CD4-positive, CD25-positive, alpha-beta regulatory T cell (primary cell): ENCODE data around the gene MPP2. TPM values are rescaled to one million over a fixed set of nuclear protein-coding genes. Genes with fewer than 3 reads are reported as not detected.
A peak's percentile ranks its signal among the peaks of the same experiment; 100 is the strongest.
"Not testable (repeated sequence)": the region's sequence is repeated elsewhere in the genome, so short reads cannot be mapped to it uniquely, and the experiment has no call there.

Experiments used
- ATAC-seq, 2 donors: fragments of 150-1000 bp; cut with Tn5 transposase; one replicate each; pipeline ENCODE4 v1.10.0; 2021; ENCODE audit warnings: low read depth in 2 of 2, moderate number of reproducible peaks in 2 of 2, moderate library complexity in 1 of 2
- DNase-seq, 3 donors: peaks; one replicate each; pipeline versions ENCODE4 v3.0.0 to v3.0.0-alpha.2; 2012 to 2022; ENCODE audit warnings: mixed read lengths in 1 of 3
- H3K27ac ChIP-seq: one replicate; pipeline ENCODE4 v1.7.0; 2013; ENCODE audit warnings: mild to moderate bottlenecking, low read length; ENCODE audit not compliant: insufficient read depth, poor library complexity, severe bottlenecking
- H3K27me3 ChIP-seq: one replicate; pipeline ENCODE4 v1.7.0; 2013; ENCODE audit warnings: low read length; ENCODE audit not compliant: control insufficient read depth, insufficient read depth
- H3K36me3 ChIP-seq: one replicate; pipeline ENCODE4 v1.7.0; 2013; ENCODE audit warnings: mild to moderate bottlenecking, low read length, moderate library complexity; ENCODE audit not compliant: control insufficient read depth, insufficient read depth
- H3K4me1 ChIP-seq: 2 replicates; pipeline ENCODE4 v1.7.0; 2013; ENCODE audit warnings: mild to moderate bottlenecking, low read length; ENCODE audit not compliant: insufficient read depth, control insufficient read depth, poor library complexity, severe bottlenecking
- H3K4me3 ChIP-seq: one replicate; pipeline ENCODE4 v1.7.0; 2013; ENCODE audit warnings: low read depth, mild to moderate bottlenecking, low read length, moderate library complexity
- H3K9me3 ChIP-seq, 2 experiments: 1 replicate in 1 of 2; 2 replicates in 1 of 2; pipeline ENCODE4 v1.7.0; 2013; ENCODE audit warnings: low read length in 2 of 2, mild to moderate bottlenecking in 1 of 2, moderate library complexity in 1 of 2; ENCODE audit not compliant: control insufficient read depth in 2 of 2
- H3K27ac Mint-ChIP-seq, 3 donors: one replicate each; pipeline ENCODE4 v1.8.0; 2020 to 2022; ENCODE audit warnings: mild to moderate bottlenecking in 3 of 3, mixed read lengths in 3 of 3, moderate library complexity in 2 of 3
- H3K27me3 Mint-ChIP-seq: one replicate; pipeline ENCODE4 v1.8.0; 2022; ENCODE audit warnings: mild to moderate bottlenecking, mixed read lengths
- H3K36me3 Mint-ChIP-seq: one replicate; pipeline ENCODE4 v1.8.0; 2020; ENCODE audit warnings: mixed read lengths
- H3K4me1 Mint-ChIP-seq, 4 donors: one replicate each; pipeline ENCODE4 v1.8.0; 2020 to 2022; ENCODE audit warnings: mixed read lengths in 4 of 4, mild to moderate bottlenecking in 1 of 4
- H3K4me3 Mint-ChIP-seq, 4 donors: one replicate each; pipeline ENCODE4 v1.8.0; 2020 to 2022; ENCODE audit warnings: mild to moderate bottlenecking in 4 of 4, mixed read lengths in 4 of 4, moderate library complexity in 3 of 4
- H3K9me3 Mint-ChIP-seq, 7 donors: one replicate each; pipeline ENCODE4 v1.8.0; 2020 to 2022; ENCODE audit warnings: mixed read lengths in 7 of 7, mild to moderate bottlenecking in 3 of 7, moderate library complexity in 2 of 7
- polyA plus RNA-seq, 4 donors: library from polyadenylated mRNA; unstranded; fragments of 300-500 nt; fragmentation: Illumina TruSeq; gene quantifications; one replicate each; pipeline ENCODE4 v1.2.3, GENCODE V29; 2021
- total RNA-seq: library from RNA; stranded (reverse); gene quantifications from one replicate; pipeline ENCODE4 v1.2.3, GENCODE V29; 2022

Gene MPP2
- total and polyA plus RNA-seq, 5 donors from 2014 or later: 0.47 to 1.6 TPM; not detected in 3

GRCh38 chr17:43846963-43847371, 60.4 kb downstream of the MPP2 start, which contains the start of gene CD300LG:
CD300LG (plus strand) TSS chr17:43847176; CDS start chr17:43847217, 41 bp downstream.
- Mint-ChIP-seq H3K27ac (no peak within 1 kb of the TSS), H3K9me3 (peaks cover 0 to 3% (median 0%) of the 10 kb centered on the region in 7 donors), H3K4me3 (no peak within 1 kb of the TSS), H3K36me3 (no peaks in the 10 kb centered on the region), H3K27me3 (peaks cover 47% of the 10 kb centered on the region), H3K4me1 (no peaks in the 10 kb centered on the region)
- no peaks in the 10 kb centered on the region for H3K36me3 ChIP-seq
- no peaks in the 10 kb centered on the region for H3K4me1 ChIP-seq
- H3K9me3 ChIP-seq: no peaks in the 10 kb centered on the region
- DNase-seq (no peak), ATAC-seq (no peak)
- H3K4me3 ChIP-seq: no peak within 1 kb of the TSS
- no peak within 1 kb of the TSS for H3K27ac ChIP-seq
- peaks cover 2% of the 10 kb centered on the region for H3K27me3 ChIP-seq

DNA sequence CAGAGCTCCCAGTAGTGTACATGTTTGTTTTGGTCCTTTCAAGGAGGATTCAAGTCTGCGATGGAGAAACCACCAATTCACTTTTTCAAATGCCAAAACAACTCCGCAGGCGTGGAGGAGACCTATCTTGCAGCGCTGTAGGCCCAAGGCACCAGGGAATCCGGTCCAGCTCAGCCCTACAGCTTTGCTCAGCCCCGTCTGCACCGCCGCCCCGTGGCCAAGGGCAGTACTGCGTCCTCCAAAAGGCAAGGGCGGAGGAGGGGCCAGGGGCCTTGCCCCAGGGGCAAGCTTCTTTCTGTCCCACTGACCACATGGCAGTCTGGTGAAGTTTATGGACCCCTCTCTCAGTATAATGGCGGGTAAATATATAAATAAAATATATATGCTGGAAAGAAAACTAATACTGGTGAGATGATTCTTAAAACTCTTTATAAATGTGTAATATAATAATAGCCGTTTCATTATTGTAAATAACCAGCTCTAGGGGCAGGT, 61.1 kb downstream of the MPP2 start:
- no peaks in the 10 kb centered on the region for H3K36me3 Mint-ChIP-seq
- H3K4me1 ChIP-seq: no peaks in the 10 kb centered on the region
- DNase-seq (peak; percentile 42 to 61 (median 57)), ATAC-seq (peak; percentile 93 to 96)
- H3K27me3 ChIP-seq: peaks cover 2% of the 10 kb centered on the region
- H3K4me1 Mint-ChIP-seq: no peaks in the 10 kb centered on the region
- H3K4me3 Mint-ChIP-seq: no peak overlapping the region
- no peaks in the 10 kb centered on the region for H3K36me3 ChIP-seq
- peaks cover 46% of the 10 kb centered on the region for H3K27me3 Mint-ChIP-seq
- no peaks in the 10 kb centered on the region for H3K9me3 ChIP-seq
- H3K27ac ChIP-seq: no peak overlapping the region
- no peaks in the 10 kb centered on the region for H3K9me3 Mint-ChIP-seq
- no peak overlapping the region for H3K27ac Mint-ChIP-seq
- no peak overlapping the region for H3K4me3 ChIP-seq

DNA sequence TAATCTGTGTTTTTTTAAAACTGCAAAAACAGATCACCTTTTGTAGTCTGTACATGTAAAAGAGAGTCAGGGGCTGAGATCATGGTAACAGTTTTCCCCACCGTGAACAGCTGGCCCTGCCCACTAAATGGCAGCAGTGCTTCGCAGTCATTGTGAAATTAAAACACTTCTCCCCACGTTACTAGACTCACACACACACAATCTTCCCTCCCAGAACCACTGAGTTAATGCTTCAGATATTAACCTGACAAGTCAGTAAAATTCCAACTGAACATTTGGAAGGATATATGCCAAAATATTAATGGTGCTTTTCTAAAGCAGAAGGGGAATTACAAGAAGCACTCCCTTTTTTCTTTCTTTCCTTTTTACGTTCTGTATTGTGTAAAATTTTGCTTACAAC, 61.6 kb downstream of the MPP2 start:
- DNase-seq (no peak), ATAC-seq (no peak)
- Mint-ChIP-seq H3K4me1 (no peaks in the 10 kb centered on the region), H3K4me3 (no peak overlapping the region), H3K36me3 (no peaks in the 10 kb centered on the region), H3K27me3 (peaks cover 41% of the 10 kb centered on the region), H3K27ac (no peak overlapping the region), H3K9me3 (no peaks in the 10 kb centered on the region)
- no peak overlapping the region for H3K4me3 ChIP-seq
- no peaks in the 10 kb centered on the region for H3K4me1 ChIP-seq
- H3K27ac ChIP-seq: no peak overlapping the region
- no peaks in the 10 kb centered on the region for H3K9me3 ChIP-seq
- peaks cover 2% of the 10 kb centered on the region for H3K27me3 ChIP-seq
- no peaks in the 10 kb centered on the region for H3K36me3 ChIP-seq

DNA sequence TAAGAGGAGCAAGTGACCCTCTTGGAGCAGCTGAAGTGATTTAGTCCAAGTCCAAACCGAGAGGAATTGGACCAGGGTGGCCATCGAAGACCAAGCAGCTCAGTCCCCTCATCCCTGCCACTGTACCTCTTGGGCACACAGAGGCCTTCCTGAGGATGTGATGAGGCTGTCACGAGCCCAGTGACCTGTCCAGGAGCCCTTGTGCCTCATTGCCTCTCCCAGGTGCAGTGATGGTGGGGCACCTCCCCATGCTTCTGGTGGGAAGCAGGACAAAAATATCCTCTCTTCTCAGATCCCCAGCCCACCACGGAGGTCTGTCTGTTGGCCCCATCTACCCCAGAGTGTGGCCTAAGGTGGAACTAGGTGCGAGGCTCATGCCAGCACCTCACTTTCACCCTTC, 63.1 kb downstream of the MPP2 start:
- no peak overlapping the region for H3K27ac ChIP-seq
- H3K27me3 ChIP-seq: no peaks in the 10 kb centered on the region
- H3K36me3 ChIP-seq: no peaks in the 10 kb centered on the region
- Mint-ChIP-seq H3K4me1 (no peaks in the 10 kb centered on the region), H3K9me3 (no peaks in the 10 kb centered on the region), H3K27ac (no peak overlapping the region), H3K27me3 (peaks cover 36% of the 10 kb centered on the region), H3K36me3 (no peaks in the 10 kb centered on the region), H3K4me3 (no peak overlapping the region)
- no peaks in the 10 kb centered on the region for H3K9me3 ChIP-seq
- no peaks in the 10 kb centered on the region for H3K4me1 ChIP-seq
- no peak overlapping the region for H3K4me3 ChIP-seq
- DNase-seq (no peak), ATAC-seq (no peak)

DNA sequence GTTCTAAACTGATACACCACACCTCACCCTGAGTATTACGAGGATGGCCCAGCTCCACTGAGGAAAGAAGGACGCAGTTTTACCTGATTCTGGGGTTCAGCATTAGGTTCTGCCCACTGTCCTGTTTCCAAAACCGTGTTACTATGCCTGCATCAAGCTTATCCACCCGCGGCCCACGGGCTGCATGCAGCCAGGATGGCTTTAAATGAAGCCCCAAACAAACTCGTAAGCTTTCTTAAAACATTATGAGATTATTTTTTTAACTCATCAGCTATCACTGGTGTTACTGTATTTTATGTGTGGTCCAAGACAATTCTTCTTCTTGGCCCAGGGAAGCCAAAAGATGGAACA, 64.4 kb downstream of the MPP2 start:
- Histone ChIP-seq H3K4me1 (no peaks in the 10 kb centered on the region), H3K27ac (no peak overlapping the region), H3K4me3 (no peak overlapping the region), H3K36me3 (no peaks in the 10 kb centered on the region), H3K27me3 (no peaks in the 10 kb centered on the region), H3K9me3 (no peaks in the 10 kb centered on the region)
- Mint-ChIP-seq H3K27me3 (peaks cover 30% of the 10 kb centered on the region), H3K4me3 (no peak overlapping the region), H3K36me3 (no peaks in the 10 kb centered on the region), H3K9me3 (peaks cover 0 to 2% (median 0%) of the 10 kb centered on the region in 7 donors), H3K27ac (no peak overlapping the region), H3K4me1 (no peaks in the 10 kb centered on the region)
- DNase-seq (no peak), ATAC-seq (no peak)

DNA sequence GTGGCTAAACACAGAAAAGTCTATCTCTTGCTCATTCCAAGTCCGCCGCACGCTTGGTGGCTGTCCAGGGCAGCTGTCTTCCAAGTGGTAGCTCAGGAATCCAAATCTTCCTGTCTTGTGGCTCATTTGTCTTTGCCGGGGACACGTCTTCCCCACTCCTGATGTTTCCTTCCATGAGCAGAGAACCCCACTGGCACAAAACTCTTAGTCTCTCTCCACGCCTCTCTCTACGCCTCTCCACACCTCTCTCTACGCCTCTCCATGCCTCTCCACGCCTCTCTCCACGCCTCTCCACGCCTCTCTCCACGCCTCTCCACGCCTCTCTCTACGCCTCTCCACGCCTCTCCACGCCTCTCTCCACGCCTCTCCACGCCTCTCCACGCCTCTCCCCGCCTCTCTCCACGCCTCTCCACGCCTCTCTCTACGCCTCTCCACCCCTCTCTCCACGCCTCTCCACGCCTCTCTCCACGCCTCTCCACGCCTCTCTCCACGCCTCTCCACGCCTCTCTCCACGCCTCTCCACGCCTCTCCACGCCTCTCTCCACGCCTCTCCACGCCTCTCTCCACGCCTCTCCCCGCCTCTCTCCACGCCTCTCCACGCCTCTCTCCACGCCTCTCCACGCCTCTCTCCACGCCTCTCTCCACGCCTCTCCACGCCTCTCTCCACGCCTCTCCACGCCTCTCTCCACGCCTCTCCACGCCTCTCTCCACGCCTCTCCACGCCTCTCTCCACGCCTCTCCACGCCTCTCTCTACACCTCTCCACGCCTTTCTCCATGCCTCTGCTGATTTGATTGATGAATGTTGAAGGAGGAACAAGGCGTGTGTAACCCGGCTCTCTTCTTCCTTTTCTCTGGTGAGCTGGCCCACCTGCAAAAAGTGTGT, 65.0 kb downstream of the MPP2 start:
- not testable (repeated sequence) for DNase-seq, H3K4me1 Mint-ChIP-seq, H3K36me3 ChIP-seq, H3K9me3 ChIP-seq, H3K36me3 Mint-ChIP-seq, H3K27me3 ChIP-seq, H3K27ac ChIP-seq, H3K9me3 Mint-ChIP-seq, ATAC-seq, H3K27ac Mint-ChIP-seq, H3K4me3 ChIP-seq, H3K4me1 ChIP-seq, H3K4me3 Mint-ChIP-seq
- H3K27me3 Mint-ChIP-seq: peaks cover 29% of the 10 kb centered on the region

DNA sequence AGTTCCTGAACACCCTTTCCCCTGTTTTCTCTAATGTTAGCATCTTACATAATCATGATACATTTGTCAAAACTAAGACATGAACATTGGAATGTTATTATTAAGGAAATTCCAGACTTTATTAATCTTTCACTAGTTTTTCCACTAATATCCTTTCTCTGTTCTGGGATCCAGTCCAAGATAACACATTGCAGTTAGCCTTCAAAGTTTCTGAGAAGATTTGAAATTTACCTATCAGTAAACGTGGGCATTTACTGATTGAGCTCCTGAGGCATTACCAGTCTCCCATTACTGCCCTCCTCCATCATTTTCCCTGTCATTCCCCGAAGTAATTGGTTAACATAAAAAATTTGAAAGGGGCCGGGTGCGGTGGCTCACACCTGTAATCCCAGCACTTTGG, 66.1 kb downstream of the MPP2 start:
- Mint-ChIP-seq H3K9me3 (peaks cover 0 to 2% (median 0%) of the 10 kb centered on the region in 7 donors), H3K4me3 (no peak overlapping the region), H3K27me3 (peaks cover 35% of the 10 kb centered on the region), H3K27ac (no peak overlapping the region), H3K4me1 (no peaks in the 10 kb centered on the region), H3K36me3 (no peaks in the 10 kb centered on the region)
- Histone ChIP-seq H3K27me3 (no peaks in the 10 kb centered on the region), H3K36me3 (no peaks in the 10 kb centered on the region), H3K4me1 (no peaks in the 10 kb centered on the region), H3K9me3 (no peaks in the 10 kb centered on the region), H3K27ac (no peak overlapping the region), H3K4me3 (no peak overlapping the region)
- ATAC-seq (no peak), DNase-seq (no peak)

GRCh38 chr17:43840814-43841213, 66.5 kb downstream of the MPP2 start:
- Mint-ChIP-seq H3K9me3 (peaks cover 0 to 3% (median 0%) of the 10 kb centered on the region in 7 donors), H3K4me3 (no peak overlapping the region), H3K27me3 (peaks cover 35% of the 10 kb centered on the region), H3K36me3 (no peaks in the 10 kb centered on the region), H3K27ac (no peak overlapping the region), H3K4me1 (no peaks in the 10 kb centered on the region)
- Histone ChIP-seq H3K36me3 (no peaks in the 10 kb centered on the region), H3K4me3 (no peak overlapping the region), H3K4me1 (no peaks in the 10 kb centered on the region), H3K27me3 (no peaks in the 10 kb centered on the region), H3K9me3 (no peaks in the 10 kb centered on the region), H3K27ac (no peak overlapping the region)
- DNase-seq (no peak), ATAC-seq (no peak)
